Neural crest cell (in vitro differentiated cells): Measurements from ENCODE around the gene DIDO1. TPM values are rescaled to one million over a fixed set of nuclear protein-coding genes. Genes with fewer than 3 reads are reported as not detected.

Experiments
- DNase-seq: peaks from one replicate; pipeline ENCODE4 v3.0.0; 2021; ENCODE audit warnings: low read depth, mixed read lengths, low spot score
- H3K27ac Mint-ChIP-seq: one replicate; pipeline ENCODE4 v1.8.0; 2021; ENCODE audit warnings: mild to moderate bottlenecking, mixed read lengths; ENCODE audit not compliant: unreplicated experiment
- H3K27me3 Mint-ChIP-seq: 2 replicates; pipeline ENCODE4 v1.8.0; 2021; ENCODE audit warnings: low read depth, mild to moderate bottlenecking, mixed read lengths
- H3K36me3 Mint-ChIP-seq: 2 replicates; pipeline ENCODE4 v1.8.0; 2021; ENCODE audit warnings: low read depth, mild to moderate bottlenecking, mixed read lengths
- H3K4me1 Mint-ChIP-seq: 2 replicates; pipeline ENCODE4 v1.8.0; 2021; ENCODE audit warnings: mixed read lengths
- H3K4me3 Mint-ChIP-seq: one replicate; pipeline ENCODE4 v1.8.0; 2021; ENCODE audit warnings: mild to moderate bottlenecking, mixed read lengths
- H3K9me3 Mint-ChIP-seq: 2 replicates; pipeline ENCODE4 v1.8.0; 2021; ENCODE audit warnings: mixed read lengths
- CTCF ChIP-seq: fragments of 200-600 bp; sonication (generic); conservative IDR thresholded peaks from 2 replicates; pipeline ENCODE4 v1.5.0; 2021; ENCODE audit warnings: antibody characterized with exemption, mild to moderate bottlenecking
- total RNA-seq: library from RNA; stranded (reverse); gene quantifications from 2 replicates; pipeline ENCODE4 v1.2.1, GENCODE V29; 2021

Gene DIDO1
- total RNA-seq, 1 donor from 2014 or later = 72.0 TPM

DNA sequence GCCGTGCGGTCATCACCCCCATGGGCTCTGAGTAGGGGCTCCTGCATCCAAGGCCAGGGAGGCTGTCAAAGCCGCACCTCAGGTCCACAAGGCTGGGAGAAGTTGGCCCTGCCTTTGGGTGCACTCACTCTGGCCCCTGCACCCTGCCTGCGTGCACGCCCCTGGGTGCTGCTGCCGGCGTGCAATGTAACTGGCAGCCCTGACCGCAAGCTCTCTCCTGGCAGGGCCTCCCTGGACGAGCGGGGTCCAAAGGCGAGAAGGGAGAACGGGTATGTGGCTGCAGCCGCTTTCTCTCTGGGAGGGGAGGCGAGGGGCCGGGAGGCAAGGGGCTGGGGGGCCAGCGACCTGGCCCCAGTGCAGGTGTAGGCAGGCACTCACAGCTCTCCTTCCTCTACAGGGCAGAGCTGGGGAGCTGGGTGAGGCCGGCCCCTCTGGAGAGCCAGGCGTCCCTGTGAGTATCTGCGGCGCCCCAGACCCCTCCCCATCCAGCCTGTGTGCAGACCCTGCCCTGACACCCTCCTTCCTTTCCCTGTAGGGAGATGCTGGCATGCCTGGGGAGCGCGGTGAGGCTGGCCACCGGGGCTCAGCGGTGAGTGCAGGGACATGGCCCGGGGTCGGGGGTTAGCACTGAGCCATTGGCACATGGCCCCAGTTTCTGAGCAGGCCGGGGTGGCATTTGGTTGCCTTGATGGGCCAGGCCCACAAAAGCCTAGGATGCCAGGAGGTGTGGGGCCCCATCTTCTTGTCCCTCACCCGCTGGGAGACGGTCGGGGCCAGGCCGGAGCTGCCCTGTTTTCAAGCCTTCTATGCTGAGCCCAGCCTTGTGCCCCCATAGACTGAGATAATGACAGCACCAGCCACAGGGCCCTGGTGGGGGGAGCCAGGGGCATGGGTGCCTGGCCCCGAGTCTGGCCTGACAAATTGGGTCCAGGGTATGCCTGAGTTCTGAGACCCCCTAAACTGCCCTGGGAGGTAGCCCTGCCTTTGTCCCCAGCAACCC lies 96.8 kb downstream of the DIDO1 start:
- H3K4me3 Mint-ChIP-seq = no peak overlapping the region
- H3K9me3 Mint-ChIP-seq = no peaks in the 10 kb centered on the region
- TF ChIP-seq CTCF = no peak
- no peak overlapping the region for H3K27ac Mint-ChIP-seq
- H3K4me1 Mint-ChIP-seq = peaks cover 16% of the 10 kb centered on the region
- no peaks in the 10 kb centered on the region for H3K36me3 Mint-ChIP-seq
- DNase-seq = no peak
- H3K27me3 Mint-ChIP-seq = no peaks in the 10 kb centered on the region

DNA sequence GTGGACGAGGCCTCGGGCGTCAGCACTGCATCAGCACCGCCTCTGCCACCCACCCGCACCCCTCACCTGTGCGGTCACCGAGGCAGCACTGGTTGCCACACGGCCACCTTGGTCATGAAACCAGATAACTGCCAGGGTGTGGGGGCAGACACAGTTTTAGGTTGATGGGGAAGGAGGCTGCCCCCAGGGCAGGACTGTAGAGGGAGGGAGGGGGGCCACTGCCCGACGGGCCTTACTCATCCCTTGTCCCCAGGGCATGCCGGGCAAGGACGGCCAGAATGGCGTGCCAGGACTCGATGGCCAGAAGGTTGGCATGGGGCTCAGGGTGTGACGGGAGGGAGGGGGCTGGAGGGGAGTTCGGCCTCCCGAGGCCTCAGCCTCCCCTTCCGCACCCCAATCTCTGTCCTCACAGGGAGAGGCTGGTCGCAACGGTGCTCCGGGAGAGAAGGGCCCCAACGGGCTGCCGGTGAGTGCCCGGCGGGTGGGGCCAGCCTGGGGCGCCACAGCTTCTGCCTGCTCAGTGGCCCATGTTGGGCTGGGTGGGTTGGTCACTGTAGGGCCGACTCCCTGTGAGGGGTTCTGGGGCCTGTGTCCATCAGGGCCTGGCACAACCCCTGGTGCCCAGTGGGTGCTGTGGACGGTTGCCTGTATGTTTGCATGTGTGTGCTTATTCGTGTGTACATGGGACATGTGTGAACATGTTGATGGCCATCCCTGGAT lies 97.6 kb downstream of the DIDO1 start:
- no peak for DNase-seq
- Mint-ChIP-seq H3K36me3 (no peaks in the 10 kb centered on the region), H3K4me1 (peaks cover 16% of the 10 kb centered on the region), H3K27me3 (no peaks in the 10 kb centered on the region), H3K27ac (no peak overlapping the region), H3K4me3 (no peak overlapping the region), H3K9me3 (no peaks in the 10 kb centered on the region)
- no peak for TF ChIP-seq CTCF

- DNase-seq = no peak
- Mint-ChIP-seq H3K27me3 (no peaks in the 10 kb centered on the region), H3K9me3 (no peaks in the 10 kb centered on the region), H3K27ac (no peak overlapping the region), H3K4me1 (peaks cover 22% of the 10 kb centered on the region), H3K36me3 (no peaks in the 10 kb centered on the region), H3K4me3 (no peak overlapping the region)
- TF ChIP-seq CTCF = no peak
These were observed 98.3 kb downstream of the DIDO1 start for GRCh38 chr20:62828051-62828450.

Other genes starting within 250 kb of the DIDO1 start
- gene NTSR1, start 217.7 kb downstream of the DIDO1 start, total RNA-seq = not detected in 2 replicates
- gene MRGBP, start 130.0 kb downstream of the DIDO1 start, total RNA-seq = 19.4 and 22.2 TPM in 2 replicates
- 36.7 and 38.5 TPM in 2 replicates for gene OGFR, start 121.7 kb downstream of the DIDO1 start, total RNA-seq
- gene COL9A3, start 109.5 kb downstream of the DIDO1 start, total RNA-seq = 3.8 and 4.6 TPM in 2 replicates
- 17.5 and 17.6 TPM in 2 replicates for gene TCFL5, start 64.7 kb downstream of the DIDO1 start, total RNA-seq
- 62.3 and 65.6 TPM in 2 replicates for gene GID8, start 11.6 kb upstream of the DIDO1 start, total RNA-seq
- 1.2 and 1.4 TPM in 2 replicates for gene SLC17A9, start 26.2 kb upstream of the DIDO1 start, total RNA-seq
- not detected in 2 replicates for gene BHLHE23, start 80.5 kb upstream of the DIDO1 start, total RNA-seq